VCaP (cell line): ENCODE data around the gene ADORA1.

Experiments used
- H3K27ac ChIP-seq: fragments of 450-650 bp; 2 replicates; pipeline ENCODE4 v1.5.1; 2017
- CTCF ChIP-seq: fragments of 450-650 bp; conservative IDR thresholded peaks from 2 replicates; pipeline ENCODE4 v1.5.1; 2017; ENCODE audit warnings: mild to moderate bottlenecking, moderate library complexity

ADORA1 gene

GRCh38 chr1:203166192-203166940 lies 38.8 kb downstream of the ADORA1 start:
- no peak; the same call in 1 of the 2 replicates for TF ChIP-seq CTCF
- no peak overlapping the region for H3K27ac ChIP-seq

DNA sequence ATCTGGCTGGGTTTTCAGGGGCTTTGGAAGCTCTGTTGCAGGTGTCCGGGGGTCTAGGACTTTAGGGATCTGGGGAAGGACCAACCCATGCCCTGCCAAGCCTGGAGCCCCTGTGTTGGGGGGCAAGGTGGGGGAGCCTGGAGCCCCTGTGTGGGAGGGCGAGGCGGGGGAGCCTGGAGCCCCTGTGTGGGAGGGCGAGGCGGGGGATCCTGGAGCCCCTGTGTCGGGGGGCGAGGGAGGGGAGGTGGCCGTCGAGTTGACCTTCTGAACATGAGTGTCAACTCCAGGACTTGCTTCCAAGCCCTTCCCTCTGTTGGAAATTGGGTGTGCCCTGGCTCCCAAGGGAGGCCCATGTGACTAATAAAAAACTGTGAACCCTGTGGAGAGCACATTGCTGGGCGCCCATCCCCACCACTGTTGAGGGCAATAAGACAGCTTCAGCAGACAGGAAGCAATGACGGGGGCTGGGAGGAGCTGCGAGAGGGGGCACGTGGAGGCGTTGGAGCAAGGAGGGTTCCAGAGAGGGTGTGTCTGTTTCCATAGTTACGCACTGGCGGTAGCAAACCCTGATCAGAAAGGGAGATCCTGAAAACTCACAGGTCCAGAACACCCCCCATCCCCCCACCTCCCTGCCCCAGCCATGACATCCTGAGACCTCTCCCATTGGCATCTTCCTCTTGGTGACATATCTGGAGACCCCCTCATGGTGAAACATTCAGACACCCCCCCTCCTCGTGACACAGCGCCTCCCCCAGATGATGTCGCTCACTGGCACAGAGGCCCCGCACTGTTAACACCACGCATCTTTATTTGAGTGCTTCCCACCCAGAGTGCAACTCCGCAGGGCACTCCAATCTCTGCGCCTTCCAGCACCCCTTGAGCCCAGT lies 39.7 kb downstream of the ADORA1 start:
- H3K27ac ChIP-seq = no peak overlapping the region
- TF ChIP-seq CTCF = no peak

- no peak for TF ChIP-seq CTCF
- no peak overlapping the region for H3K27ac ChIP-seq
Observed at GRCh38 chr1:203167913-203168200, 40.3 kb downstream of the ADORA1 start.

- H3K27ac ChIP-seq = no peak overlapping the region
- no peak for TF ChIP-seq CTCF
Observed at GRCh38 chr1:203168256-203168786, 40.8 kb downstream of the ADORA1 start.

DNA sequence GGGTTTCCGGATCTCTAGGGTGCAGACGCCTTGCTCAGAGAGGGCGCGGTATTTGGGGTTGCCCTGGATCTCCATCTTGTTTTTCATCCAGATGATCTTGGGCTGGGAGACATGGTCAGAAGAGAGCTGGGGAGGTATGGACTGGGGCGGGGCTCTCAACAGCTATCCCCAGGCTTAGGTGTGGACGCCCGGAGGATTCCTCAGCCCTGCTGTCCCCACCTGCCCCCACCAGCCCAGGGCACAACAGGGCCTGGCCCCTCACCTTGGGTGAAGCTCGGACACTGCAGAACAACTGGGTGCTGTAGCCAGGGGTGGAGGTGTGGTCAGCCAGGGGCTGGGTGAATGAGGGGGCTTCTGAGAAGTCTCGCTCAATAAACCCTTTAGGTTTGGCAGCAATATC lies 41.5 kb downstream of the ADORA1 start:
- no peak for TF ChIP-seq CTCF
- no peak overlapping the region for H3K27ac ChIP-seq

GRCh38 chr1:203169770-203170520 lies 42.4 kb downstream of the ADORA1 start:
- TF ChIP-seq CTCF = no peak
- no peak overlapping the region for H3K27ac ChIP-seq
